GM12875 (cell line): ENCODE data around the gene COG2.

Experiments
- H3K4me3 ChIP-seq: one replicate; pipeline ENCODE4 v1.5.1; 2011; ENCODE audit warnings: low read depth, low read length, control low read depth
- TF ChIP-seq, protein P1 (sequence below): IDR thresholded peaks from 2 replicates; pipeline ENCODE4 v1.5.1; 2011; ENCODE audit warnings: low read depth, mild to moderate bottlenecking, control low read depth, inconsistent platforms, low read length, moderate library complexity, borderline replicate concordance; ENCODE audit not compliant: insufficient read depth

Gene COG2

DNA sequence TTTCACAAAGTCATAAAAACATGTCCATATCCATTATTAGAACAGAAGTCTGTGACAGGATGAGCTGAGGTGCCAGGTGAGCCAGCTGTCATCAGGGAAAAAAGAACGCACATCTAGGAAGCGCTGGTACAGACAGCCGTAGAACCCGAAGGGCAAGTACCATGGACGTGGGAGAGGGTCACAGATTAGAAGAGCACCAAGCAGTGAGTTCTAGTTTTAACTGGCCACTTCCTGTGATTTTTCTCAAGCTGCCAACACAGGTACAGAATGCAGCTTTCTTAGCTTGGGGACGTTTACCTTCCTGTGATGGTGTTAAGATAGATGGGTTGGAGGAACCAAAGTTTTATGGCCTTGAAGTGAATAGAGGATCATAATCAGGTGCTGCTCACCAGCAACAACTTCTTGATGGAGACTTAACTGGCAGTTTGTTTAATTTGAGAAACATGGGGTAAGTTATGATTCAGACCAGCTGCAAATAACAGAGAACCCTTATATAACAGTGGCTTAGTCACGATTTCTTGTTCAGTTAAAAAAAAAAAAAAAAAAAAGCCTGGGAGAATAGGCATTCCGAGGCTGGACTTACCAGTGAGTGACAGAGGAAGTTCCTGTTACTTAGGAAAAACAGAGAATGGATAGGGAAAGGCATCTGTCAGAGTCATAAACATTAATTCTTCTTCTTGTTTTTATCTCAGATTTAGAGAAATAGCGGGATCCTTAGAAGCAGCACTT, 40.8 kb downstream of the COG2 start:
- H3K4me3 ChIP-seq: no peak overlapping the region
- TF ChIP-seq, protein P1, sequence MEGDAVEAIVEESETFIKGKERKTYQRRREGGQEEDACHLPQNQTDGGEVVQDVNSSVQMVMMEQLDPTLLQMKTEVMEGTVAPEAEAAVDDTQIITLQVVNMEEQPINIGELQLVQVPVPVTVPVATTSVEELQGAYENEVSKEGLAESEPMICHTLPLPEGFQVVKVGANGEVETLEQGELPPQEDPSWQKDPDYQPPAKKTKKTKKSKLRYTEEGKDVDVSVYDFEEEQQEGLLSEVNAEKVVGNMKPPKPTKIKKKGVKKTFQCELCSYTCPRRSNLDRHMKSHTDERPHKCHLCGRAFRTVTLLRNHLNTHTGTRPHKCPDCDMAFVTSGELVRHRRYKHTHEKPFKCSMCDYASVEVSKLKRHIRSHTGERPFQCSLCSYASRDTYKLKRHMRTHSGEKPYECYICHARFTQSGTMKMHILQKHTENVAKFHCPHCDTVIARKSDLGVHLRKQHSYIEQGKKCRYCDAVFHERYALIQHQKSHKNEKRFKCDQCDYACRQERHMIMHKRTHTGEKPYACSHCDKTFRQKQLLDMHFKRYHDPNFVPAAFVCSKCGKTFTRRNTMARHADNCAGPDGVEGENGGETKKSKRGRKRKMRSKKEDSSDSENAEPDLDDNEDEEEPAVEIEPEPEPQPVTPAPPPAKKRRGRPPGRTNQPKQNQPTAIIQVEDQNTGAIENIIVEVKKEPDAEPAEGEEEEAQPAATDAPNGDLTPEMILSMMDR: no peak

DNA sequence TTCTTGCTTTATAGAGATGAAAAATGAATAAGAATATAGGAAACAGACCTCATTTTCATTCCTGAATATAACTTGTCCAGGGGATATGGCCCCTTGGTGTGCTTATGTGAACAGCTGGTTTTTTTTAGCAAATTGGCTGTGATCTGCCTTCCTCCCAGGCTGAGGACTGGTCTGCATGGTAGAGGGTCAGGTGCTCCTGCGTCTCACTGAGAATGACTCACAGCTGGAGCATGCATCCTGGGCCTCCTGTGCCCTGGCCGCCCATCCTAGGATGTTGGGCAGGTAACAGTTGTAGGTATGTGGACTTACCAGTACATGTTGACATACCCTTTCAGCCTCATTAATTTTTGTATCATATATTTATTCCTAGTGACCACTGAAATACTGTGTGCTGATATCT, 41.9 kb downstream of the COG2 start:
- no peak overlapping the region for H3K4me3 ChIP-seq
- TF ChIP-seq, protein P1: no peak

GRCh38 chr1:230684998-230685397, 42.7 kb downstream of the COG2 start:
- TF ChIP-seq, protein P1: no peak
- no peak overlapping the region for H3K4me3 ChIP-seq

DNA sequence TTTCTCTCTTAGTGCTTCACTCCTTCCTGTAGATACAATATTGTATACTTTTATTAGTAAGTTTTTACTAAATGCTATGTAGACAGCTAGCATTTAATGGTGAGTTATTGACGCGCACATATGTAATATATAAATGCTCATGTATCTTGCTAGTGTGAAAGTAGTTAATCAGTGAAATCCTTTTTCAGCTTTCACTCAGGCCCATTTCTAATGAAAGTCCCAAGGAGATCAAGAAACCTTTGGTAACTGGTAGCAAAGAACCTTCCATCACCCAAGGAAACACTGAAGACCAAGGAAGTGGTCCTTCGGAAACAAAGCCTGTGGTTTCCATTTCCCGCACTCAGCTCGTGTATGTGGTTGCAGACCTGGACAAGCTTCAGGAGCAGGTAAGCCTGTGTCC, 44.5 kb downstream of the COG2 start:
- H3K4me3 ChIP-seq: no peak overlapping the region
- TF ChIP-seq, protein P1: no peak

- TF ChIP-seq, protein P1: no peak
- no peak overlapping the region for H3K4me3 ChIP-seq
These were observed 47.8 kb downstream of the COG2 start for GRCh38 chr1:230690101-230690500.

- TF ChIP-seq, protein P1: no peak
- H3K4me3 ChIP-seq: no peak overlapping the region
These were observed 49.3 kb downstream of the COG2 start for GRCh38 chr1:230691615-230692014.

DNA sequence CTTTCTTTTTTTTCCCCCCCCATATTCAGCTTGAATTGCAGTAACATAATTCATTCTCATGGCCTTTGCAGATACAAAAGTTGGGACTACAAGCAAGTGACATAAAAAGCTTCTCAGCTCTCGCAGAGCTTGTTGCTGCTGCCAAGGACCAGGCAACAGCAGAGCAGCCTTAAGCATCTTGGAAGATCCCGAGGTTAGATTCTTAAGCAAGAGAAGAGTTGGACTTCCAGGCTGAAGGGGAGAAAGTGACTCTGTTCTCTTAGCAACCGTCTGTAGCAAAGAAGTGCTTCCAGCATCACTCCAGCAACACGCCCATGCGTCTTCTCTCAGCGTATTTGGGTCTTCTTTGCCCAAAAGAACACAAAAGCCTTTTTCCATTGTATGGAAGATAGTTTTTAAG, 50.9 kb downstream of the COG2 start:
- TF ChIP-seq, protein P1: no peak
- H3K4me3 ChIP-seq: no peak overlapping the region
